Smooth muscle cell (in vitro differentiated cells): ENCODE results near the gene DNAJA1. TPM values are rescaled to one million over a fixed set of nuclear protein-coding genes. Genes with fewer than 3 reads are reported as not detected.
A peak's percentile ranks its signal among the peaks of the same experiment; 100 is the strongest.

Experiments used
- DNase-seq: peaks from one replicate; lab custom pipeline; 2025; ENCODE audit not compliant: unreplicated experiment; lab: John Stamatoyannopoulos, UW
- H2AFZ ChIP-seq: fragments of 200-600 bp; sonication (generic); 2 replicates; pipeline ENCODE4 v1.6.0; 2016; ENCODE audit warnings: antibody characterized with exemption, low read depth, mild to moderate bottlenecking
- H3F3A ChIP-seq: fragments of 200-600 bp; sonication (generic); 2 replicates; pipeline ENCODE4 v1.6.0; 2017; ENCODE audit warnings: antibody characterized with exemption, low read depth
- H3K27ac ChIP-seq: fragments of 200-600 bp; sonication (generic); 2 replicates; pipeline ENCODE4 v1.5.1; 2016; ENCODE audit warnings: low read depth, mild to moderate bottlenecking
- H3K27me3 ChIP-seq: fragments of 200-600 bp; sonication (generic); 2 replicates; pipeline ENCODE4 v1.6.1; 2016; ENCODE audit warnings: low read depth, mild to moderate bottlenecking
- H3K36me3 ChIP-seq: fragments of 200-600 bp; sonication (generic); 2 replicates; pipeline ENCODE4 v1.5.1; 2016; ENCODE audit warnings: low read depth
- H3K4me1 ChIP-seq: fragments of 200-600 bp; sonication (generic); 2 replicates; pipeline ENCODE4 v1.5.1; 2016; ENCODE audit warnings: low read depth
- H3K4me2 ChIP-seq: fragments of 200-600 bp; sonication (generic); 2 replicates; pipeline ENCODE4 v1.6.0; 2016; ENCODE audit warnings: mild to moderate bottlenecking
- H3K4me3 ChIP-seq: fragments of 200-600 bp; sonication (generic); 2 replicates; pipeline ENCODE4 v1.5.1; 2016; ENCODE audit warnings: mild to moderate bottlenecking
- H3K79me2 ChIP-seq: fragments of 200-600 bp; sonication (generic); 2 replicates; pipeline ENCODE4 v1.6.0; 2016; ENCODE audit warnings: low read depth, mild to moderate bottlenecking
- H3K9ac ChIP-seq: fragments of 200-600 bp; sonication (generic); 2 replicates; pipeline ENCODE4 v1.6.0; 2016; ENCODE audit warnings: low read depth
- H3K9me3 ChIP-seq: fragments of 200-600 bp; sonication (generic); replicated peaks from 2 replicates; pipeline ENCODE4 v1.5.1; 2016; ENCODE audit warnings: low read depth
- H4K20me1 ChIP-seq: fragments of 200-600 bp; sonication (generic); 2 replicates; pipeline ENCODE4 v1.6.0; 2016; ENCODE audit warnings: low read depth
- WGBS: methylation state at CpG from one replicate; pipeline ENCODE4 v1.1.7; 2016; ENCODE audit warnings: low lambda C conversion rate; 5-methylcytosine and 5-hydroxymethylcytosine counted together
- polyA plus RNA-seq: library from polyadenylated mRNA; unstranded; fragments of >200 nt; fragmentation: Nextera tagmentation; extraction: Ambion mirVana; gene quantifications from 2 replicates; pipeline ENCODE4 v1.2.1, GENCODE V29; 2016
- total RNA-seq: library from RNA; depleted of rRNA; stranded (reverse); fragments of >200 nt; gene quantifications from 2 replicates; pipeline ENCODE4 v1.2.3, GENCODE V29; 2014
- TF ChIP-seq, protein P1 (sequence below): fragments of 200-600 bp; sonication (generic); IDR thresholded peaks from 2 replicates; pipeline ENCODE4 v1.5.1; 2017; ENCODE audit warnings: borderline replicate concordance, mild to moderate bottlenecking, antibody characterized with exemption; ENCODE audit not compliant: insufficient read depth, poor library complexity, severe bottlenecking

Gene DNAJA1
- total and polyA plus RNA-seq, 2 experiments from 2014 or later, result 151 to 152 TPM

DNA sequence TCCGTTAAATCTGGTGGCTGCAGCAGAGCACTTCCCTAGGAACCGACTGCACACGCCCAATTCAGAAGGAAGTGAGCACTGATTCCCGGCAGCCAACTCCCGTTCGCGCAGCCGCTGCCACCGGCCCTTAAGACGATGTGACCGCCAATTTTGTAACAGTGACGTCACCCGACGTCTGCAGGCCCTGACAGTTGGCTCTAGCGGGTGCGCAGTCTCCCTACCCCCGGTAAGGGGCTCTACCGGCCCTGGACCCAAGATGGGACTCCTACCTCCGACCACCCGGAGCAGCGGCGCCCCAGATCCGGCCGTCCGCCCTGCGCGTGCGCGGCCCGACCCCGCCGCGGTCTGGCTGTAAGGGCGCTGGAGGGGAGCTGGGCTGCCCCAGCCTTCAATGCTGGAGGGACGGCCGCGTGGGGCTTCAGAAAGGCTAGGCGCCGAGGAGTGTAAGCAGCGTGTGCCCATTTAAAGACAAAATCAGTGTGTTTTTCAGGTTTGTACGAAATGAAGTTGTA lies 19.1 kb downstream of the DNAJA1 start:
- TF ChIP-seq, protein P1, sequence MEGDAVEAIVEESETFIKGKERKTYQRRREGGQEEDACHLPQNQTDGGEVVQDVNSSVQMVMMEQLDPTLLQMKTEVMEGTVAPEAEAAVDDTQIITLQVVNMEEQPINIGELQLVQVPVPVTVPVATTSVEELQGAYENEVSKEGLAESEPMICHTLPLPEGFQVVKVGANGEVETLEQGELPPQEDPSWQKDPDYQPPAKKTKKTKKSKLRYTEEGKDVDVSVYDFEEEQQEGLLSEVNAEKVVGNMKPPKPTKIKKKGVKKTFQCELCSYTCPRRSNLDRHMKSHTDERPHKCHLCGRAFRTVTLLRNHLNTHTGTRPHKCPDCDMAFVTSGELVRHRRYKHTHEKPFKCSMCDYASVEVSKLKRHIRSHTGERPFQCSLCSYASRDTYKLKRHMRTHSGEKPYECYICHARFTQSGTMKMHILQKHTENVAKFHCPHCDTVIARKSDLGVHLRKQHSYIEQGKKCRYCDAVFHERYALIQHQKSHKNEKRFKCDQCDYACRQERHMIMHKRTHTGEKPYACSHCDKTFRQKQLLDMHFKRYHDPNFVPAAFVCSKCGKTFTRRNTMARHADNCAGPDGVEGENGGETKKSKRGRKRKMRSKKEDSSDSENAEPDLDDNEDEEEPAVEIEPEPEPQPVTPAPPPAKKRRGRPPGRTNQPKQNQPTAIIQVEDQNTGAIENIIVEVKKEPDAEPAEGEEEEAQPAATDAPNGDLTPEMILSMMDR, result no peak
- DNase-seq, result peak; percentile 60
- peaks cover 33% of the 10 kb centered on the region for H3F3A ChIP-seq
- WGBS, result 1% methylated on average over 41 of the region's 41 CpGs
- H3K27me3 ChIP-seq, result no peaks in the 10 kb centered on the region
- H3K9me3 ChIP-seq, result no peaks in the 10 kb centered on the region
- H4K20me1 ChIP-seq, result no peaks in the 10 kb centered on the region
- no peak overlapping the region for H2AFZ ChIP-seq
- H3K4me1 ChIP-seq, result peaks cover 3% of the 10 kb centered on the region
- H3K9ac ChIP-seq, result peak overlapping the region; percentile 70
- peak overlapping the region; percentile 61 for H3K4me3 ChIP-seq
- peak overlapping the region; percentile 83 for H3K27ac ChIP-seq
- H3K79me2 ChIP-seq, result no peaks in the 10 kb centered on the region
- H3K4me2 ChIP-seq, result peak overlapping the region; percentile 84
- H3K36me3 ChIP-seq, result peaks cover 9% of the 10 kb centered on the region

DNA sequence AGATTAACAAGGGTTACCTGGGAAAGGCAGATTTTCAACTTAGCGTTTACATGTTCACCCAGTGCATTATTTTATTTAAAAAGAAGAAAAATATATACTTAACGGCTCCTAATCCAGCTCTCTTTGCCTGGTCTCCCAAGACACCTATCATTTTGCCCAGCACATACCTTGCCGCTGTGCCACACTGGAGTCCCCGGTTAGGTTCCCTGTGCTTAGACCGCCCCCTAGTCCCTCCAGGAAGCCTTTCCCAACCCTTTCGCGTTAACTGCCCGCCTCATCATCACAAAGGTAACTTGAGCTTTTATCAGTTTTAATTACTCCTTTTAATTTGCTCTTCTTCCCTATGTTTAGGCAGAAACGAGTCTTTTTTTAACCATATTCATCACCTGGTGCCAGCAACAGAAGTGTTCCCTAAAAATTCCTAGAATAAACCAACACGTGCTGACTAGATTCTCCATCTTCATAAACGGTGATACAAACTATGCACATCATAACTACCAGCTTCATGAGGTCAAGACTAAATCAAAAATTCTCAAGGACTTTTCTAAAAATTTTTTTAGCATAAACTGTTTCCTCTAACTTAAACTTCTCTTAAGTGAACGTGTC lies 19.7 kb downstream of the DNAJA1 start:
- H3K79me2 ChIP-seq, result no peaks in the 10 kb centered on the region
- peaks cover 9% of the 10 kb centered on the region for H3K36me3 ChIP-seq
- peak overlapping the region; percentile 61 for H3K4me3 ChIP-seq
- no peaks in the 10 kb centered on the region for H3K27me3 ChIP-seq
- peak overlapping the region; percentile 70 for H3K9ac ChIP-seq
- WGBS, result 24% methylated on average over 12 of the region's 12 CpGs
- H2AFZ ChIP-seq, result no peak overlapping the region
- peak overlapping the region; percentile 84 for H3K4me2 ChIP-seq
- H4K20me1 ChIP-seq, result no peaks in the 10 kb centered on the region
- peaks cover 29% of the 10 kb centered on the region for H3F3A ChIP-seq
- DNase-seq, result no peak
- no peaks in the 10 kb centered on the region for H3K9me3 ChIP-seq
- peaks cover 3% of the 10 kb centered on the region for H3K4me1 ChIP-seq
- TF ChIP-seq, protein P1, result no peak
- peak overlapping the region; percentile 83 for H3K27ac ChIP-seq

DNA sequence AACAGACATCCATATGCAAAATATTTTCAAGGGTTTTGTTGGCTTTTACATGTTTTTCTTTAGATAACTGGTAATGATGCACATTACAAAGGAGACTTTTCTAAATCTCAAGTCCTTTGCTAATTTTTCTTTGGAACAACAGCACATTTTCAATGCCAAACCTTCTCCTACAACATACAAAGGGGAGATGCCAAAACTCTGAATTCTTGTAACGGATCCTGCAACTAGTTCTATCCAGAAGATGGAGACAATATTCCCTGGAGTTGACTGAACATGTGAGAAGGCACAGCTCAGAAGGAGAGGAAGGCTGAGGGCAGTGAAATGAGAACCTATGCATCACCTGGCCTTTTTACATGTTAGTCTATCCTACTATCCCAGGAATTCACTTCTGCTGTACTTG lies 21.0 kb downstream of the DNAJA1 start:
- no peaks in the 10 kb centered on the region for H3K9me3 ChIP-seq
- H3K4me3 ChIP-seq, result no peak overlapping the region
- peaks cover 23% of the 10 kb centered on the region for H3F3A ChIP-seq
- H4K20me1 ChIP-seq, result no peaks in the 10 kb centered on the region
- no peaks in the 10 kb centered on the region for H3K27me3 ChIP-seq
- H2AFZ ChIP-seq, result no peak overlapping the region
- no peak overlapping the region for H3K9ac ChIP-seq
- TF ChIP-seq, protein P1, result no peak
- no peak overlapping the region for H3K4me2 ChIP-seq
- H3K36me3 ChIP-seq, result peaks cover 9% of the 10 kb centered on the region
- WGBS, result 92% methylated on average over 1 of the region's 1 CpG
- no peak overlapping the region for H3K27ac ChIP-seq
- DNase-seq, result no peak
- H3K4me1 ChIP-seq, result peaks cover 3% of the 10 kb centered on the region
- no peaks in the 10 kb centered on the region for H3K79me2 ChIP-seq

DNA sequence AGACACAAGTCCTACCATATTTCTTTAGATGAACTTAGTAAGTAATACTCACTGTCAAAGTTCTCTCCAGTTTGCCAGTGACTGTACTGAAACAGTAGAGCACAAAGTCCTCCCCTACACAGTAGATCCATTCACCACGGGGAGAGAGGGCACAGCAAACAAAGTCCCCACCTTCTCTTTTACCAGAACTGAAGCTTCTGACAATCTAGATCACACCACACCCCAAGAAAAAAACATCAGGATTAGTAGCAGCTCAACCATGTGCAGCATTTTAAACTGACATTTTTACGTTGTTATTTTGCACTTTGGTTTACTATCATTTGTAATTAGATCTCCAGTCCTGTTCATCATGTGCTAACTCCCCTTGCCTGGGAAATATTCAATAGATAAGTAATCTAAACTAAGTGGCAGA lies 23.0 kb downstream of the DNAJA1 start:
- Histone ChIP-seq H3F3A (peaks cover 22% of the 10 kb centered on the region), H4K20me1 (no peaks in the 10 kb centered on the region), H3K4me3 (no peak overlapping the region), H3K27ac (no peak overlapping the region), H3K4me2 (no peak overlapping the region), H3K9me3 (no peaks in the 10 kb centered on the region), H3K36me3 (peaks cover 11% of the 10 kb centered on the region), H3K4me1 (peaks cover 3% of the 10 kb centered on the region), H3K79me2 (no peaks in the 10 kb centered on the region), H2AFZ (no peak overlapping the region), H3K9ac (no peak overlapping the region), H3K27me3 (no peaks in the 10 kb centered on the region)
- no peak for DNase-seq
- WGBS, result 88% methylated on average over 2 of the region's 2 CpGs
- TF ChIP-seq, protein P1, result no peak
